Heart left ventricle (tissue), 13 donors: ENCODE measurements around the gene HEATR9.

ENCODE experiments used
- CTCF ChIP-seq, 12 donors: fragments of 200-600 bp; sonication (generic) in 4 of 12; IDR thresholded peaks; one replicate each; pipeline versions ENCODE4 v1.5.0 to v1.8.0; 2018 to 2022; ENCODE audit warnings: antibody characterized with exemption in 12 of 12, mild to moderate bottlenecking in 5 of 12
- POLR2A ChIP-seq, 2 donors: fragments of 450-650 bp; IDR thresholded peaks; one replicate each; pipeline ENCODE4 v1.6.1; 2017; ENCODE audit warnings: antibody characterized with exemption in 2 of 2, mild to moderate bottlenecking in 2 of 2, moderate library complexity in 2 of 2
- donor health status: ischemic (EF 13 %, LVEDD 7.1; RV severe dilation, severe dysfunction).
- donor health status: DM: no; HTN: yes; CAD: no.
- donor health status: DM: no; HTN: no; CAD: no.
- donor health status: ischemic (EF 25% LVEDD 6.9; RV normal size, moderate dysfunction).
- donor health status: ischemic (EF 25% LVEDD 5.7; RV mildly dilated, moderate dysfunction).
- donor health status: ischemic (EF 35%, LVEDD 5.7; RV mildly dilated, moderate dysfunction).
- donor health status: nonischemic (EF 11% LVEDD 7.7; RV severe dilation, severe dysfunction).
- donor health status: DM: yes; HTN: yes; CAD: no.
- donor health status: PGD.
- donor health status: ischemic (EF 29% LVEDD 5.4; RV normal size, mild dysfunction).
- donor health status: nonischemic (EF 23%, LVEDD 6.1; RV moderate dilation, normal function).

- no peak for TF ChIP-seq CTCF (IDR thresholded peaks at IDR 0.05)
- TF ChIP-seq POLR2A (IDR thresholded peaks at IDR 0.05), result no peak
Observed at GRCh38 chr17:35855965-35856364, 12.7 kb downstream of the HEATR9 start.
